SJSA1 (cell line): ENCODE data around the gene ERICH6. TPM values are rescaled to one million over a fixed set of nuclear protein-coding genes. Genes with fewer than 3 reads are reported as not detected.

Source experiments
- DNase-seq, 2 experiments: peaks; one replicate each; pipeline ENCODE4 v3.0.0-alpha.2; 2015 to 2020; ENCODE audit warnings: low spot score in 2 of 2, low read depth in 1 of 2
- H3K27ac ChIP-seq: fragments of 250-450 bp; sonication (Bioruptor Pico); 2 replicates; pipeline ENCODE4 v1.5.1; 2020; ENCODE audit warnings: mild to moderate bottlenecking, moderate library complexity
- H3K27me3 ChIP-seq: fragments of 250-450 bp; sonication (Bioruptor Pico); replicated peaks from 2 replicates; pipeline ENCODE4 v1.5.1; 2020; ENCODE audit warnings: mild to moderate bottlenecking, moderate library complexity
- H3K36me3 ChIP-seq: fragments of 250-450 bp; sonication (Bioruptor Pico); 2 replicates; pipeline ENCODE4 v1.5.1; 2020; ENCODE audit warnings: mild to moderate bottlenecking
- H3K4me1 ChIP-seq: fragments of 250-450 bp; sonication (Bioruptor Pico); replicated peaks from 2 replicates; pipeline ENCODE4 v1.6.1; 2021; ENCODE audit warnings: mild to moderate bottlenecking
- H3K4me3 ChIP-seq: fragments of 250-450 bp; sonication (Bioruptor Pico); 2 replicates; pipeline ENCODE4 v1.5.1; 2020; ENCODE audit warnings: mild to moderate bottlenecking
- H3K9me3 ChIP-seq: fragments of 250-450 bp; sonication (Bioruptor Pico); replicated peaks from 2 replicates; pipeline ENCODE4 v1.5.1; 2020; ENCODE audit warnings: mild to moderate bottlenecking
- total RNA-seq: library from RNA; depleted of rRNA; stranded (reverse); fragments of >200 nt; shearing (Covaris generic); gene quantifications from 2 replicates; pipeline ENCODE4 v1.2.3, GENCODE V29; 2014; rRNA removed

The ERICH6 gene
- not detected in 2 replicates for total RNA-seq

DNA sequence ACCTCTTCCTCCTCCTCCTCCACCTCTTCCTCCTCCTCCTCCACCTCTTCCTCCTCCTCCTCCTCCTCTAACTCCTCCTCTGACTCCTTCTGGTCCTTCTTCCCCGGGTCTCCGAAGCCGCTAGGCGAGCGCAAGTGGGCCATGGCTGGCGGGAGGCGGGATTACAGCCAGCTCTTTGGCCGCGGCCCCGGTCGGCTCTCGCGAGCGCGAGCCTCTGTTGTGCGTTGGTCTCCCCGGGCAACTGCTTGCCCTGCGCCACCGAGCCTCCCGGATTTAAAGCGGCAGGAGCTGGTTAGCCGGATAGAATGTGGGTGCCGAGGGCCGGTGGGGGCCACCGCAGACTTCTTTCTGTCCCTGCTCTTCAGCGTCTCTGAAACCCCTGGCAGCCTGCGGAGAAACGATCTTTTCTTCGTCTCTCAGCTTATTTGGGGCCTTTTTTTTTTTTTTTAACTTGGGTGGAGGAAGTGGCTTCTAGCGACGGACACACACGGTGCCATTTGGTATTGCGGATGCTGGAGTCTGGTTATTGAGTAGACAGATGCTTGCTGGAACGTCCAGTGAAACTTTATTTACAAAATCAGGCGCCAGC, at the start of gene ERICH6:
Gene ERICH6, minus strand, starts transcription at position 165 of the 589 bp plus-strand sequence. Its CDS starts 22 bp downstream, at position 143.
- H3K27ac ChIP-seq: peak within 1 kb of the TSS; percentile 35
- peaks cover 5% of the 10 kb centered on the region; the same call in 1 of the 2 replicates for H3K4me1 ChIP-seq
- H3K9me3 ChIP-seq: 0 out of 2 replicates have a peak, but pooled peaks cover 3% of the 10 kb centered on the region
- peak; percentile 83 to 90 for DNase-seq
- no peaks in the 10 kb centered on the region for H3K36me3 ChIP-seq
- H3K27me3 ChIP-seq: no peaks in the 10 kb centered on the region
- H3K4me3 ChIP-seq: peak within 1 kb of the TSS; percentile 43

DNA sequence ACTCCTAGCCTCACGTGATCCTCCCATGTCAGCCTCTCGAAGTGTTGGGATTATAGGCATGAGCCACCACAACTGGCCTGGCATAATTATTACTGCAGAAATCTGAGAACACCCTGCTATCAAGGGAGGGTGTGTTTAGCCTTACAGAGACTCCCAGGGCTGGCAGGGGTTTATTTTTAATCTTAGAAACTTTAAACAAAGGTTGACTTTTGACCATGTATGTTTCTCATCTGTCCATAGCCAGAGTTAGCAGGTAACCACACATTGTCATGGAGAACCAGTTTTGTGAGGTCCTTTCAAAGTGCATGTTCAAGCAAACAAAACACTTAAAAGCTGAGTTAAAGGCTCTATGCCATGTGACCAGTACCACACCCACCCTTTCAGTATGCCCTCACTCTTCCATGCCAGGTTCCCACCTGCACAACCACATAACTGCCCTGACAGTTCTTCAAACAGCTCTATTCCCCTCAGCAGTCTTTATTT, 48.1 kb upstream of the ERICH6 start:
- Histone ChIP-seq H3K9me3 (no peaks in the 10 kb centered on the region), H3K27me3 (no peaks in the 10 kb centered on the region), H3K4me1 (0 out of 2 replicates have a peak, but pooled peaks cover 4% of the 10 kb centered on the region), H3K36me3 (0 out of 2 replicates have a peak, but pooled peaks cover 3% of the 10 kb centered on the region), H3K27ac (no peak overlapping the region), H3K4me3 (no peak overlapping the region)
- DNase-seq: no peak

DNA sequence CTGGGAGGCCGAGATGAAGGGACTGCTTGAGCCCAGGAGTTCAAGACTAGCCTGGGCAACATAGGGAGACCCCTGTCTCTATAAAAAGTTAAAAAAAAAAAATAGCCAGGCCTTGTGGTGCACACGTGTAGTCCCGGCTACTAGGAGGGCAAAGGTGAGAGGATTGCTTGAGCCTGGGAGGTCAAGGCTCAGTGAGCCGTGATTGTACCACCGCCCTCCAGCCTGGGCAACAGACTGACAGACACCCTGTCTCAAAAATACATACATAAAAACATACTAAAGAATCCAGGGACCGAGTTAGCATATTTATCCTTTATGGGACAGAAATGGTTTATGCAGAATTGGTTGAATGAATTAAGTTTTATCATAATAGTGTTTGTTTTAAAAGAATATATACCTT, 45.5 kb upstream of the ERICH6 start:
- Histone ChIP-seq H3K4me3 (no peak overlapping the region), H3K36me3 (0 out of 2 replicates have a peak, but pooled peaks cover 3% of the 10 kb centered on the region), H3K9me3 (no peaks in the 10 kb centered on the region), H3K27ac (no peak overlapping the region), H3K27me3 (no peaks in the 10 kb centered on the region), H3K4me1 (peaks cover 13% of the 10 kb centered on the region)
- DNase-seq: no peak

DNA sequence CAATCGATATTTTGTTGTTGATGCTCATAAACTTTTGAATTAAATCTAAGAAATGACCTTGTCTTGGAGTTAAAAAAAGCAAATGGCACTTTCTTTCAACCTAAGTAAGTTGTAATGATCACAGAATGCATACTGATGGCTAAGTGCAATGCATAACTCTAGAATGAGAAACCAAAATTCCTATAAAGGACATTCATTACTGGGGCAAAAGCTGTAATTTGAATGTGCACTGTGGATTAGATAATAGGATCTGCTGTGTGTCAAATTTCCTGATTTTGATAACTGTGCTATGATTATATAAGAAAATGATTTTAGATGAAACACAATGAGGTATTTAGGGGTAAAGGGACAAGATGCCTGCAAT, 44.9 kb upstream of the ERICH6 start:
- Histone ChIP-seq H3K27me3 (no peaks in the 10 kb centered on the region), H3K36me3 (0 out of 2 replicates have a peak, but pooled peaks cover 3% of the 10 kb centered on the region), H3K4me3 (no peak overlapping the region), H3K27ac (no peak overlapping the region), H3K4me1 (peaks cover 19% of the 10 kb centered on the region), H3K9me3 (no peaks in the 10 kb centered on the region)
- no peak for DNase-seq

DNA sequence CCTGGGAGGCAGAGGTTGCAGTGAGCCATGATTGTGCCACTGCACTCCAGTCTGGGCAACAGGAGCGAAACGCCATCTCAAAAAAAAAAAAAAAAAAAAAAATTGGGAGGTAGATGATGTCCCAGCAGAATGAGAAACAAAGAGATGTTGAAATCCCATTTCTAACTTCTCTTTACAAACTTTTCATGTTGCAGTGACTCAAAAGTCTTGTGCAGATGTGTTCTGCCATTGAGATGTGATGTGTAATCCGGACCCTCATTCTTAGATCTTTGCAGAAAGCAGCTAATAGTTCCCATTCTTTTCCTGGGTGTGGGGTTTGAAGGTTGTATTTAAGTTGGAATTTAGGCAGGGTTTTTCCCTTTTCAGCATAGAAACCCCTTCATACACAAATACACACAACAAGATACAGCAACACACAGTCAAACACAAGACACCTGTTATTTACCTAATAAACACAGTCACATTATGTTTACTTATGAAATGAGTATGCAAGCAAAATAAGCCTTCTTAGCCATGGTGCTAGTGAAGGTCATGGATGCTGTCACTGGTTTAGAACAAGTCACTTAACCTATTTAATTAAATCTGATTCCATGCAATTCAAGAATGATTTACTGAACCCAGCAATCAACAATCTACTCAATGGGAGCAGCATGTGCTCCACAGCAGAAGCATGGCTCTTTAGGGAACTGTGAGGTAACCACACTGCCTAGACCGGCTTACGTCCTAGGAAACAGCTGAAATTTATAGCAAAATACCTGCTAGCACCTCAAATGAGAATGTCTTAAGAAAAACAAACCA, 44.4 kb upstream of the ERICH6 start:
- Histone ChIP-seq H3K9me3 (no peaks in the 10 kb centered on the region), H3K27me3 (no peaks in the 10 kb centered on the region), H3K4me1 (peaks cover 25% of the 10 kb centered on the region), H3K4me3 (no peak overlapping the region), H3K27ac (no peak overlapping the region), H3K36me3 (peaks cover 3% of the 10 kb centered on the region; the same call in 1 of the 2 replicates)
- DNase-seq: no peak

DNA sequence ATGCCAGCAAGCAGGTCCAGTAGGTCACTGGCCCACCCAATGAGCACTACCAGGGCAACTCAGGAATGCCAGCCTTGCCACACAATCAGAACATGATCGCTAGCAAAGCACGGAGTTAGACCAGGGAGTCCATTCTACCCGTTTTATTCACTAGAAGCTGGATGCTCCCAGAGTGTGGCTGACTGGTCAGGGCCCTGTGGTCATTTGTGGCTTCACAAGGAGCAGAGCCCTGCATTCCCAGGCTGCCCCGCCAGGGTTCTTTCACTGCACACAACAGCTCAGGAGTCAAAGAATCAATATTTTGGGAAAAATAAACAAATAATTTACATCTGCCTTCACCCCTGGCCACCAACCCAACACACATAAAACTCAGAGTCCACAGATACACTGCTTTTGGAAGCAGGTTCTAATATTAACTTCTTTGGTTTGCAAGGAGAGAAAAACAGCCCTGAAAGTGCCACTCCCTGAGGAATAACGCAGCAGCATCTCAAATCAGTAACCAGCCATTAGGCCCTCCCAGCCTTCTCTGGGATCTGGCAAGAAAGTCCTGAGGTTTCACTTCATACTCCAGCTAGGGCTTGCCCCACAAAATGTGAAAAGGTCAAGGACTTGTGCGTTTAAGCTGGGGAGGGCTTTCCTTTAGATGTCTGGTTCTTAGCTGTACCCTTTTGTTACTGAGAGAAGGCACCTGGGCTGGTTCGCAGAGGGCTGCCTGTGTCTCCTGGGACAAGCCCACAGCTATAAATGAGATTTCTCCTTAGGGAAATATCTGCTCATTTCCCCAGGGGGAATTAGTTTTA, 43.3 kb upstream of the ERICH6 start:
- Histone ChIP-seq H3K4me3 (no peak overlapping the region), H3K27ac (no peak overlapping the region), H3K36me3 (peaks cover 8% of the 10 kb centered on the region), H3K27me3 (no peaks in the 10 kb centered on the region), H3K4me1 (peaks cover 27% of the 10 kb centered on the region), H3K9me3 (no peaks in the 10 kb centered on the region)
- no peak for DNase-seq

DNA sequence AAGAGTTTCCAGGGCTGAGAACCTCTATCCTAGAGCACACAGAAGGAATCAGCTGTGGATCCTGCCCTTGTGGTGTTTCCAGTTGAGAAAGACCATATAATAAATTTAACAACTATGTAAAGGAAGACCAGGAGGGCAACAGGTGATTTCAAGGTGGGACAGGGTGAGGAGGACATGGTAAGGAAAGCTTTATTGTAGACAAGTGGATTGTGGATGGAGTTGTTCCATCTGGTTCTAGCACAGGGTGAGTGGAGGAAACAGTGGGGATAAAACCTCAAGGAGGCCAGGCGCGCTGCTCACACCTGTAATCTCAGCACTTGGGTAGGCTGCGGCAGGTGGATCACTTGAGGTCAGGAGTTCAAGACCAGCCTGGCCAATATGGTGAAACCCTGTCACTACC, 42.1 kb upstream of the ERICH6 start:
- Histone ChIP-seq H3K27ac (no peak overlapping the region), H3K27me3 (no peaks in the 10 kb centered on the region), H3K4me3 (no peak overlapping the region), H3K9me3 (no peaks in the 10 kb centered on the region), H3K36me3 (peaks cover 17% of the 10 kb centered on the region), H3K4me1 (peaks cover 27% of the 10 kb centered on the region)
- DNase-seq: no peak

DNA sequence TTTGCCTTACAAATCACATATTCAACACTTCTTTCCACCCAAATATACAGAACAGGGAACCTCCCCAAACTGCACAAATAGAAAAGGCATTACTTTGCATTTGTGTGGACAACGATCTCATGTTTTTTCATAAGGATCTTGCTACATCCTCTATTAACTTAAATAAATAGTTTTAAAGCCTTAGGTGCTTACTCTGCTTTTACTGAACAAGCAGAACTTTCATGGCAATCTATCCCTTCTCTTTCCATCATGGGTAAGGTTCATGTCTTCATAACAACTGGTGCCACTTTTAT, 41.1 kb upstream of the ERICH6 start:
- Histone ChIP-seq H3K4me1 (peaks cover 27% of the 10 kb centered on the region), H3K36me3 (peaks cover 23% of the 10 kb centered on the region), H3K9me3 (no peaks in the 10 kb centered on the region), H3K27me3 (no peaks in the 10 kb centered on the region), H3K27ac (no peak overlapping the region), H3K4me3 (no peak overlapping the region)
- no peak for DNase-seq

DNA sequence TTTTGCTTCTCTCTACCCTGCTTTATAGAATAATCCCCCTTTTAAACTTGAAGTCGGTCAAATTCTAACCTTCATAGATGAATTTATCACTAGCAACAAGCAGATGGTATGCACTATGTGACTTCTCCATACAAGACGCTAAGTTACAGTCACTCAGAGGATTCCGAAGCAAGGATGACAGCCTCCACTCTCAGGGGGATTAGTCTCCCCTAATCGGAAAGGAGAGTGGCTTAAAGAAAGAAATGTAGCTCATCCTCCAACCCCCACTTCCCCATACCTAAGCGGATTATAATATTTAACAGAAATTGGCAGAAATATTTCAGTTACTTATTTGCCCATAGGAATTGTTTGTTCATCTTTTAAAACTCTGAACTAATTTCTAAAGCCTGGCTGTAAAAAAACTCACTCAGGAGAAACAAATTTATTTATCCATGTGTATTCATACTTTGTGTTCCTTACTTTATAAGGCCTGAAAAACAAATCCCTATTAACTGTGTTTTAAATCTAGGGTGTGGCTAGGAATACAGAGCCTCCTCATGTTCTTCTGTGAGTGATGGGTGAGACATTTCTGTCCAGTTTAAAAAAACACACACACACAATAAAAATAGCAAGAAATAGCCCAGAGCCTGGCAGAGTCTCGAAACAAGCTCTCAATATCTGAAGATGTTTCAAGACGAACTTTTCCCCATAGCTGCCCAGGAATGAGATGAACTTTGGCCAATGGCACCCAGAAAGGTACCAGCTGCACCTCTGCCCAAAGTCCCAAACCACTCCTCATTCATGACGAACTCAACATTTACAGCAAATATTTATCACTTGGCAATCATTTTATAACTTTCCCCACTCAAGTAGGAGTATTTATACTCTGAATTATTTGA, 40.6 kb upstream of the ERICH6 start:
- H3K4me1 ChIP-seq: peaks cover 27% of the 10 kb centered on the region
- no peak overlapping the region for H3K27ac ChIP-seq
- H3K36me3 ChIP-seq: peaks cover 26% of the 10 kb centered on the region
- H3K4me3 ChIP-seq: no peak overlapping the region
- no peaks in the 10 kb centered on the region for H3K9me3 ChIP-seq
- DNase-seq: no peak
- no peaks in the 10 kb centered on the region for H3K27me3 ChIP-seq

DNA sequence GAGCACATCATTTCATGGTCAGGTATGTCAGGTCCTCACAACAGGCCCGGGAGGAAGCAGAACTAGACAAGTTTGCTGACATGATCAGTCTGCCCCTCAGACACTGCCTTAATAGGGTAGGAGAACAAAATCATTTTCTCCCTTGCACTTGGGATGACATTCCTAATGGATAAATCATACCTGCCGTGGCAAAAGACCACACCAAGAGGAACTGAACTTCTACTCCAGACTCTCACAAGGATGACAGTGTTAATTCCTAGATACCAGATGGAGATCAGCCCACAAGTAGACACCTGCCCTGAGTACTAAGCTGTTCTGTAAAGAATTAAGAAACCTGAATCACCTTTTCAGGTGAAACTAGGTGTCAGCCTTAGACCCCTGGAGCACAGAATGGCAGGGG, 39.8 kb upstream of the ERICH6 start:
- Histone ChIP-seq H3K4me1 (peaks cover 30% of the 10 kb centered on the region), H3K27me3 (no peaks in the 10 kb centered on the region), H3K36me3 (peaks cover 26% of the 10 kb centered on the region), H3K27ac (no peak overlapping the region), H3K4me3 (no peak overlapping the region), H3K9me3 (no peaks in the 10 kb centered on the region)
- DNase-seq: peak in 1 of 2 experiments; percentile 31

DNA sequence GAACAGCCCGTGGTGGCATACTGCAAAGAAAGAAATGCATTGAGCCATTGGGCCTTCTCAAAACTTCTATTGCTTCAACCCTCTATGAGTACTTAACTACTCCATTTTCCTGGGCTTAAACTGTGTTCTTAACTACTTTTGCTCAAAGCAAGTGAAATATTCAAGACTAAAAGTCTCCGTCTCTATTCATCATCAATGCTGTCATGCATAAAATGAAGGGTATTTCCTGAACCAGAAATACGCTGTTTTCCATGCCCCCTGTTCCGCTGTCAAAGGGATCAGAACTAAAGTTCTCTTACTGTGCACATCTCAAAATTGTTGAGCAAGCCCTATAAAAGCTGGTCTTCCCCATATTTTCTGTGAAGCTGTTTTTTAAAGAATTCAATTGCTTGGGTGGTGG, 39.0 kb upstream of the ERICH6 start:
- no peak overlapping the region for H3K4me3 ChIP-seq
- H3K9me3 ChIP-seq: no peaks in the 10 kb centered on the region
- H3K27ac ChIP-seq: no peak overlapping the region
- H3K4me1 ChIP-seq: peaks cover 31% of the 10 kb centered on the region
- DNase-seq: no peak
- H3K27me3 ChIP-seq: no peaks in the 10 kb centered on the region
- peaks cover 23% of the 10 kb centered on the region for H3K36me3 ChIP-seq

DNA sequence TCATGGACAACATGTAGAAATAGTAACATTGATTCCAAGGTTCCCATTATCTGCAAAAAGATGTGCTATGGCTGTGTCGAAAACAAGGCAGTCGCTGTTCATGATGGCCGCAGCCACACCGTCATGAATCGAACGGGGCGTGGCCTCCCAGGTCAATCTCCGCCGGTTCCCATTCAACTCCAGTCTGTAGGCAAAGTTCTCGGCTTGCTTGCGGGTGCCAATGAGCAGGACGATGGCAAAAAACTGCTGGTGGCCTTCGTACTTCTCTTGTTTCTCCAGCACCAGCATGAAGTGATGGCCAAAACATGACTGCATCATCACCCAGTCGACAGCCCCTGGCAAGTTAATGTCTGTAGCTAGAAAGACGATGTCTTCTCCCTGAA, 38.4 kb upstream of the ERICH6 start:
- H3K36me3 ChIP-seq: peaks cover 23% of the 10 kb centered on the region
- no peaks in the 10 kb centered on the region for H3K27me3 ChIP-seq
- DNase-seq: no peak
- no peaks in the 10 kb centered on the region for H3K9me3 ChIP-seq
- H3K4me3 ChIP-seq: no peak overlapping the region
- no peak overlapping the region for H3K27ac ChIP-seq
- H3K4me1 ChIP-seq: peaks cover 27% of the 10 kb centered on the region

DNA sequence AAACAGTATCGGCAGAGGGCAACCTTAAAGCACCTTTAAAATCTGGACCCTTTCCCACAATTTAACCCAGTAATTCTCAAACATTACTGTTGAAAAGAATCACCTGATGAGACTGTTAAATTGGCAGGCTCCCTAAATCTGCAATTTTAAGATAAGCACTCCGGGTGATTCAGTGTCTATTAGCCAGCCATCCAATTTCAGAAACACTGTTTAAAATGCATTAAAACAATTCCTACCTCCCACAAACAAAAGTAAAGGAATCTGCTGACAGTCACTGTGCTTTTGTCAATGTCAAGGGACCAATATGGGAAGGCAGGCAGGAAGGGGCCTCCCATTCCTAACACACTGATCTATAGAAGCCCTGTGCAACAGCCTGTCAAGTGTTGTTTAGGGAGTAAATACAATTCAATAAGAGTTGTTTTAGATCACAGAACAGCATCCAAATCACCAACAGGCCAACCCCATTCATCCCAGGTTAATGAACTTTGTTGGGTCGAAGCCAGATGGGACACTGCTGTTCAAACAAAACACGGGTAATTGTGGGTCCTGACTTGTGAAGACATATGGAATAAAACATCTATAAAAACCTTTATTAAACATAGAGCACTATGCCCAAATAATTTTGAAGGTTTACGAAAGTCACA, 37.9 kb upstream of the ERICH6 start:
- Histone ChIP-seq H3K27me3 (no peaks in the 10 kb centered on the region), H3K4me1 (peaks cover 27% of the 10 kb centered on the region), H3K36me3 (peaks cover 23% of the 10 kb centered on the region), H3K4me3 (no peak overlapping the region), H3K9me3 (no peaks in the 10 kb centered on the region), H3K27ac (no peak overlapping the region)
- no peak for DNase-seq
